OCI-LY7 (cell line): ENCODE data around the gene NLRX1.

ENCODE experiments used
- EZH2phosphoT487 ChIP-seq: fragments of 200-600 bp; sonication (generic); IDR thresholded peaks from 2 replicates; pipeline ENCODE4 v1.6.1; 2018; ENCODE audit warnings: low read depth, borderline replicate concordance, mild to moderate bottlenecking, mixed run types, antibody characterized with exemption, low read length, moderate library complexity, mixed read lengths
- TF ChIP-seq, protein P1 (sequence below): fragments of 200-600 bp; sonication (generic); conservative IDR thresholded peaks from 2 replicates; pipeline ENCODE4 v1.5.1; 2014; ENCODE audit warnings: mild to moderate bottlenecking, antibody characterized with exemption, low read length, moderate library complexity, mixed read lengths

- TF ChIP-seq, protein P1, sequence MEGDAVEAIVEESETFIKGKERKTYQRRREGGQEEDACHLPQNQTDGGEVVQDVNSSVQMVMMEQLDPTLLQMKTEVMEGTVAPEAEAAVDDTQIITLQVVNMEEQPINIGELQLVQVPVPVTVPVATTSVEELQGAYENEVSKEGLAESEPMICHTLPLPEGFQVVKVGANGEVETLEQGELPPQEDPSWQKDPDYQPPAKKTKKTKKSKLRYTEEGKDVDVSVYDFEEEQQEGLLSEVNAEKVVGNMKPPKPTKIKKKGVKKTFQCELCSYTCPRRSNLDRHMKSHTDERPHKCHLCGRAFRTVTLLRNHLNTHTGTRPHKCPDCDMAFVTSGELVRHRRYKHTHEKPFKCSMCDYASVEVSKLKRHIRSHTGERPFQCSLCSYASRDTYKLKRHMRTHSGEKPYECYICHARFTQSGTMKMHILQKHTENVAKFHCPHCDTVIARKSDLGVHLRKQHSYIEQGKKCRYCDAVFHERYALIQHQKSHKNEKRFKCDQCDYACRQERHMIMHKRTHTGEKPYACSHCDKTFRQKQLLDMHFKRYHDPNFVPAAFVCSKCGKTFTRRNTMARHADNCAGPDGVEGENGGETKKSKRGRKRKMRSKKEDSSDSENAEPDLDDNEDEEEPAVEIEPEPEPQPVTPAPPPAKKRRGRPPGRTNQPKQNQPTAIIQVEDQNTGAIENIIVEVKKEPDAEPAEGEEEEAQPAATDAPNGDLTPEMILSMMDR = no peak
- TF ChIP-seq EZH2phosphoT487 = no peak
Measured at GRCh38 chr11:119125821-119126220, 42.7 kb upstream of the NLRX1 start.
